Gastroesophageal sphincter (tissue), 4 donors: Measurements from ENCODE around the gene TBC1D8B. TPM values are rescaled to one million over a fixed set of nuclear protein-coding genes. Genes with fewer than 3 reads are reported as not detected.

Experiments
- ATAC-seq: fragments of 150-250 bp; one replicate; pipeline ENCODE4 v1.9.1; 2016; ENCODE audit warnings: mild to moderate bottlenecking, moderate library complexity
- H3K27ac ChIP-seq, 4 donors: fragments of 200-600 bp; sonication (generic) in 3 of 4; 1 replicate in 3 of 4; 2 replicates in 1 of 4; pipeline ENCODE4 v1.5.1; 2016 to 2019
- H3K27me3 ChIP-seq: fragments of 200-600 bp; sonication (generic); one replicate; pipeline ENCODE4 v1.5.1; 2019
- H3K36me3 ChIP-seq, 2 donors: fragments of 200-600 bp; sonication (generic); one replicate each; pipeline ENCODE4 v1.5.1; 2019; ENCODE audit warnings: control low read depth in 1 of 2
- H3K4me1 ChIP-seq, 3 donors: fragments of 200-600 bp; sonication (generic); 1 replicate in 2 of 3; 2 replicates in 1 of 3; pipeline ENCODE4 v1.5.1; 2016 to 2019; ENCODE audit warnings: control low read depth in 2 of 3
- H3K4me3 ChIP-seq, 2 donors: fragments of 200-600 bp; sonication (generic); one replicate each; pipeline ENCODE4 v1.5.1; 2019; ENCODE audit warnings: mild to moderate bottlenecking in 1 of 2, moderate library complexity in 1 of 2
- H3K9me3 ChIP-seq, 3 donors: fragments of 200-600 bp; sonication (generic); one replicate each; pipeline ENCODE4 v1.5.1; 2017 to 2019; ENCODE audit warnings: control low read depth in 2 of 3
- EP300 ChIP-seq: sonication (generic); formaldehyde crosslinking; IDR thresholded peaks from one replicate; pipeline ENCODE4 v1.6.1; 2017; ENCODE audit warnings: antibody characterized with exemption, mild to moderate bottlenecking
- POLR2A ChIP-seq, 2 donors: fragments of 450-650 bp; IDR thresholded peaks; one replicate each; pipeline ENCODE4 v1.6.1; 2017; ENCODE audit warnings: antibody characterized with exemption in 2 of 2, mild to moderate bottlenecking in 2 of 2, moderate library complexity in 1 of 2
- POLR2AphosphoS5 ChIP-seq: sonication (generic); formaldehyde crosslinking; IDR thresholded peaks from one replicate; pipeline ENCODE4 v1.6.1; 2017; ENCODE audit warnings: antibody characterized with exemption
- WGBS, 2 donors: methylation state at CpG; one replicate each; pipeline ENCODE4 v1.1.5; 2018; ENCODE audit warnings: low coverage in 1 of 2; 5-methylcytosine and 5-hydroxymethylcytosine counted together
- total RNA-seq, 4 donors: library from RNA; depleted of rRNA; stranded (reverse); fragments of >200 nt; gene quantifications; one replicate each; pipeline ENCODE4 v1.1.0, GENCODE V29; 2016
- TF ChIP-seq, protein P1 (sequence below), 4 experiments: fragments of 200-600 bp in 2 of 4; fragments of 450-650 bp in 2 of 4; sonication (generic) in 1 of 4; IDR thresholded peaks; one replicate each; pipeline ENCODE4 v1.5.1; 2017 to 2019; ENCODE audit warnings: antibody characterized with exemption in 4 of 4, mild to moderate bottlenecking in 2 of 4, moderate library complexity in 2 of 4

TBC1D8B gene
- total RNA-seq, 4 donors from 2014 or later: 4.0 to 5.9 (median 4.4) TPM

DNA sequence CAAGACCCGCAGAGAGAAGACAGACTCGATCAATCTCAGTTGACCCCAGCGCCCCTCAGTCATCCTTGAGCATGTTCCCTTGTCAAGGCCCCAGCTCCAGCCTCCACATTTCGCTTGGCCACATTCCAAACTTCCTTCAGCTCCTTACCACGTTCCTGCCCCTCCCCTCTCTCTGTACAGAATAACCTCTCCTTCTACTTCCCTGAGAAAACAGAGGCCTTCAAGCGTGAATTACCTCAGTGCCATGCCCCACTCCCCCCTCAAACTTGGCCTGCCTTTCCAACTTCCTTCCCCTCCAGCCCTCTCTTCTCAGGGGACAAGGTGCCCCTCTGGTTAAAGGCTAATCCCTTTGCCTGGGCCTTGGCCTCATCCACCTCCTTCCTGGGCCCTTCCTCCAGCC, 103.9 kb downstream of the TBC1D8B start:
- no peak for ATAC-seq
- TF ChIP-seq EP300 (no peak), POLR2A (IDR thresholded peaks at IDR 0.05) (no peak), POLR2AphosphoS5 (no peak)
- TF ChIP-seq, protein P1, sequence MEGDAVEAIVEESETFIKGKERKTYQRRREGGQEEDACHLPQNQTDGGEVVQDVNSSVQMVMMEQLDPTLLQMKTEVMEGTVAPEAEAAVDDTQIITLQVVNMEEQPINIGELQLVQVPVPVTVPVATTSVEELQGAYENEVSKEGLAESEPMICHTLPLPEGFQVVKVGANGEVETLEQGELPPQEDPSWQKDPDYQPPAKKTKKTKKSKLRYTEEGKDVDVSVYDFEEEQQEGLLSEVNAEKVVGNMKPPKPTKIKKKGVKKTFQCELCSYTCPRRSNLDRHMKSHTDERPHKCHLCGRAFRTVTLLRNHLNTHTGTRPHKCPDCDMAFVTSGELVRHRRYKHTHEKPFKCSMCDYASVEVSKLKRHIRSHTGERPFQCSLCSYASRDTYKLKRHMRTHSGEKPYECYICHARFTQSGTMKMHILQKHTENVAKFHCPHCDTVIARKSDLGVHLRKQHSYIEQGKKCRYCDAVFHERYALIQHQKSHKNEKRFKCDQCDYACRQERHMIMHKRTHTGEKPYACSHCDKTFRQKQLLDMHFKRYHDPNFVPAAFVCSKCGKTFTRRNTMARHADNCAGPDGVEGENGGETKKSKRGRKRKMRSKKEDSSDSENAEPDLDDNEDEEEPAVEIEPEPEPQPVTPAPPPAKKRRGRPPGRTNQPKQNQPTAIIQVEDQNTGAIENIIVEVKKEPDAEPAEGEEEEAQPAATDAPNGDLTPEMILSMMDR (IDR thresholded peaks at IDR 0.05): no peak
- H3K27ac ChIP-seq: no peak overlapping the region
- no peaks in the 10 kb centered on the region for H3K27me3 ChIP-seq
- H3K9me3 ChIP-seq: no peaks in the 10 kb centered on the region
- H3K4me1 ChIP-seq: peaks cover 0 to 29% (median 0%) of the 10 kb centered on the region in 3 donors
- 20 to 34% methylated on average over 2 to 3 of the region's 6 CpGs for WGBS, 2 donors
- H3K4me3 ChIP-seq: no peak overlapping the region
- H3K36me3 ChIP-seq: no peaks in the 10 kb centered on the region

DNA sequence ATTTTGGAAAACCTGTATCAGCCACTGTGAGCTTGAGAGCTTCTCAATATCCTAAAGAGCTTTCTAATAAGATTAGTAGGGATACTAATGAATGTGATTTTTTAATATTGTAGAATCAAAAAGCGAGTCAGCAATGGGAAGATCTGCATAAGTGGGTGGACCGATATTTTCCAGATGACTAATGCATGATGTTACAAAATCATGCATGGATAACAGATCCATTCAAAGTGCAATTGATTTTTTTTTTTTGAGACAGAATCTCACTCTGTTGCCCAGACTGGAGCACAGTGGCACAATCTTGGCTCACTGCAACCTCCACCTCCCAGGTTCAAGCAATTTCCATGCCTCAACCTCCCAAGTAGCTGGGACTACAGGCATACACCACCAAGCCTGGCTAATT, 110.4 kb downstream of the TBC1D8B start:
- Histone ChIP-seq H3K9me3 (no peaks in the 10 kb centered on the region), H3K27ac (no peak overlapping the region), H3K27me3 (no peaks in the 10 kb centered on the region), H3K4me1 (no peaks in the 10 kb centered on the region), H3K4me3 (no peak overlapping the region), H3K36me3 (no peaks in the 10 kb centered on the region)
- 63 to 79% methylated on average over 2 of the region's 2 CpGs for WGBS, 2 donors
- TF ChIP-seq POLR2A (IDR thresholded peaks at IDR 0.05): no peak
- TF ChIP-seq POLR2AphosphoS5: no peak
- TF ChIP-seq, protein P1 (IDR thresholded peaks at IDR 0.05): no peak
- no peak for TF ChIP-seq EP300
- ATAC-seq: no peak

DNA sequence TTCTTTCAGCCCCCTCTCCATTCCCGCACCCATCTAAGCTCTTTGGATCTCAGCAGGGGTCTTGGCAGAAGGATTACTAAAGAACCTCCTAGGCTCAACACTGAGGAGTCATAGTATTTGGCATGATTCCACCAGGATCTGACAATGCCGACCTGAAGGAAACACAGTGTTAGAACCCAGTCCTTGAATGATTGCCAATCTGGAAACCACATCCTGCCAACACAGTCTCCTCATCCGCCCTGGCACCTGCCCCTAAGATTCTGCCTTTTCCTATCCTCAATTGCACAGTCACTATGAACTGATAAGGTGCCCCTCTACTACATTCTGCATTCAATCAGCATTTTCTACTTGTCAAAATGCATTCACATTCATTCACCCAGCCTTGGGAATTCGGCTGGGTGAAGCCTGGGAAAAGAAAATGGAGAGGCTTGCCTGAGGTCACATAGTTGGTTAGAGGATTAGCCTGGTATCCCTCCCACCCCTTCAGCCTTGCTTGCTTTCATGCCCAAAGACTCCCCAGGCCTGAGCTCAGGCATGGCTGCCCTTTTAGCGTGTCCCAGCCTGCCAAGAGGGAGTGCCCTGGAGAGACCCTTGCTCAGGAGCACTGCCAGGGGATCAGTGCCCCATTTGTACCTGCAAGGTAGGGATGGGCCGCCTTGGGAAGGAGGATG, 115.5 kb downstream of the TBC1D8B start:
- Histone ChIP-seq H3K9me3 (no peaks in the 10 kb centered on the region), H3K27ac (no peak overlapping the region), H3K36me3 (no peaks in the 10 kb centered on the region), H3K27me3 (no peaks in the 10 kb centered on the region), H3K4me3 (no peak overlapping the region), H3K4me1 (no peaks in the 10 kb centered on the region)
- TF ChIP-seq POLR2AphosphoS5: no peak
- 33 to 50% methylated on average over 2 to 4 of the region's 6 CpGs for WGBS, 2 donors
- no peak for ATAC-seq

DNA sequence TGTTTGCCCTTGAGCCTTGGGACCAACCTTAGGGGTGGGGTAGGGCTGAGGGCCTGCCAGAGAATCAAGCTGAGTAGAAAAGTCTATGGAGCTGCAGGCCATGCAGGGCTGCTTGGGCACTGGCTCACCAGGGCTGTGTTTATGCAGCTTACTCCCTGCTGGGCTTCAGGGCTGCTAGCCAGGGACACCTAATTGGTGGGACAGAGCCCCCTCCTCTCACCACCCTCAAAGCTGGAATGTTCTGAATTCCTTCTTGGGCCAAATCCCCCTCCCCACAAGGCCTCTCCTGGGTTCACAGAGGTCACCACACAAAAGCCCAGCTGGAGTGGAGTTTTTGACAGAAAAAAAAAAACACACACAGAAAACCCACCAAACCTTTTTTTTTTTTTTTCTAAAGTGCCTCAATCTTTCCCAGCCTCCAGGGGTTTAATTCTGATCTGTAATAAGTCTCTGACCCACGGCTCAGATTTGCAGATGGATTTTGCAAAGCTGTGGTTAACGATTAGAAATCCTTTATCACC, 117.5 kb downstream of the TBC1D8B start, which contains the start of gene CLDN2:
Gene CLDN2 (plus strand): TSS at position 471 of the 521 bp plus-strand sequence. CDS start 7,827 bp downstream, outside the sequence.
- WGBS, 2 donors: 8 to 56% methylated on average over 2 of the region's 2 CpGs
- H3K36me3 ChIP-seq: no peaks in the 10 kb centered on the region
- H3K4me3 ChIP-seq: no peak within 1 kb of the TSS
- no peak within 1 kb of the TSS for H3K27ac ChIP-seq
- TF ChIP-seq POLR2AphosphoS5: no peak
- TF ChIP-seq, protein P1 (IDR thresholded peaks at IDR 0.05): no peak
- no peak for TF ChIP-seq EP300
- TF ChIP-seq POLR2A (IDR thresholded peaks at IDR 0.05): no peak
- ATAC-seq: no peak
- no peaks in the 10 kb centered on the region for H3K4me1 ChIP-seq
- H3K9me3 ChIP-seq: no peaks in the 10 kb centered on the region
- no peaks in the 10 kb centered on the region for H3K27me3 ChIP-seq

DNA sequence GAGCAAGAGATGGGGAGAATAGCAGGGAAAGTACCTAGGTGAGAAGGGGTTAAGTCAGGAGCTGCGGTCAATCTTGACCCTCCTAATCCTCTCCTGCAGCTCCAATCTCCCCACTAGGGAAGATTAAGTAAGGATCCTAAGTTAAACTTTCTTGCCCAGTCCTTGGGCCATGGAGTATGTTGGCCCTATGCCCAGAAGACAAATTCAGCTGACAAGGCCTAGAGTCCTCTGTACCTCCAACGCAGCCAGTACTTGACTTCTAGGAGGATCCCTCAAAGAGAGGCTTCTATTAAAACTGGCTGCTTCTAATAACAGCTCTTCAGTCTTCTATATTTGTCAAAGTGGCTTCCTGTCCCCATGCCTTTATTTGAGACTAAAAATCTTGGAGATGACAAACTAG, 119.2 kb downstream of the TBC1D8B start:
- Histone ChIP-seq H3K4me1 (no peaks in the 10 kb centered on the region), H3K9me3 (no peaks in the 10 kb centered on the region), H3K4me3 (no peak overlapping the region), H3K36me3 (no peaks in the 10 kb centered on the region), H3K27me3 (no peaks in the 10 kb centered on the region), H3K27ac (no peak overlapping the region)
- no peak for ATAC-seq
- WGBS, 2 donors: 60 to 72% methylated on average over 1 to 2 of the region's 2 CpGs
- TF ChIP-seq POLR2A (IDR thresholded peaks at IDR 0.05): no peak
- TF ChIP-seq, protein P1 (IDR thresholded peaks at IDR 0.05): no peak
- TF ChIP-seq POLR2AphosphoS5: no peak
- no peak for TF ChIP-seq EP300

Other genes starting within 250 kb of the TBC1D8B start
- gene RADX, start 190.7 kb upstream of the TBC1D8B start, total RNA-seq: 1 to 10 TPM in 2 of 4 donors, under 1 TPM in 2; 0.62 to 2.4 (median 0.86) TPM
- under 1 TPM in 2 of 4 donors, not detected in 2; 0.27 to 0.72 TPM for gene RNF128, start 76.0 kb upstream of the TBC1D8B start, total RNA-seq
- gene RIPPLY1, start 100.7 kb downstream of the TBC1D8B start, total RNA-seq: not detected
- gene CLDN2, start 117.7 kb downstream of the TBC1D8B start, total RNA-seq: not detected
- 10 to 100 TPM; 10.7 to 19.5 (median 15.4) TPM for gene MORC4, start 197.5 kb downstream of the TBC1D8B start, total RNA-seq